ENCODE measurements around the gene SERHL2.
"Not testable (repeated sequence)": the region's sequence is repeated elsewhere in the genome, so short reads cannot be mapped to it uniquely, and the experiment has no call there.

Gene SERHL2

GRCh38 chr22:42577141-42577540 lies 23.4 kb downstream of the SERHL2 start:
- DNase-seq: not testable (repeated sequence)

DNA sequence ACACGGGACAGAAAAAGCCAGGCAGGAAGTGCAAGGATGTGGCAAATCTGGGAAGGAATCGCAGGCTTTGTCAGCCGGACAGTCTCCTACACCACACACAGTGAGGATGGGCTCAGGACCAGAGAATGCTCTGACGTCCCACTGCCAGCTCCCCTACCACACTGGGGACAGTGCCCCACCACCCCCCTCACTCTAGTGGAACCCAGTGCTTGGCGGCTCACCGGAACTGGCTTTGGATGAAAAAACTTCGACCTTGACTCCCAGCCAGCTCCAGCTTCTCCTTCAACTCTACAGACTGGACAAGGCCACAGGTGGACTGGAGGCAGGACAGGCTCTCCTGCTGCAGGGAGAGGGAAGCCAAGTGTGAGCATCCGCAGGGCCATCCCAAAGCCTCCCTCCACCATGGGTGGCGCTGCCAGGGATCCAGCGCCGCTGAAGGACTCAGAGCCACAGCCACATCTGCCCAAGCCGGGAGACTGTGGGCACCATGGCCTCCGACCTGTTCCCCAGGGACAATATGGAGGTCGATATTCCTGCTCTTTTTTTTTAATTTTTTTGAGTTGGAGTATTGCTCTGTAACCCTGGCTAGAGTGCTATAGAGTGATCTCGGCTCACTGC lies 24.0 kb downstream of the SERHL2 start:
- no peak for DNase-seq

- not testable (repeated sequence) for DNase-seq
Observed at GRCh38 chr22:42580040-42580439, 26.3 kb downstream of the SERHL2 start.

- not testable (repeated sequence) for DNase-seq
Observed at GRCh38 chr22:42581194-42581761, 27.5 kb downstream of the SERHL2 start.

- peak; percentile 87 for DNase-seq
Observed at GRCh38 chr22:42581762-42582716, 28.3 kb downstream of the SERHL2 start.

DNA sequence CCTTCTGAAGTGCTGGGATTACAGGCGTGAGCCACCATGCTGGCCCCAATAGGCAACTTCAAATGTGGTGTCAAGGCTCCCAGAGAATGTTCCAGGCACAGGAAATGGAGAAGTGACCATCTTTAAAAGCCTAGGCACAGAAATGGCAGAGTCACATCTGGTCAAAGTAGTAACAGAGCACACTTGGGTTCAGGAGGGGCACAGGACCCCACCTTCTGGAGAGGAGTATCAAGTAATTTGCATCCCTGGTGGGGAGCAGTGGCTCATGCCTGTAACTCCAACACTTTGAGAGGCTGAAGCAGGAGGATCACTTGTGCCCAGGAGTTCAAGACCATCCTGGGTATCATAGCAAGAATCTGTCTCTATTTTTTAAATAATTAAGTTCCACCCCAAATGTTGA lies 29.2 kb downstream of the SERHL2 start:
- no peak for DNase-seq

GRCh38 chr22:42584364-42584940 lies 30.7 kb downstream of the SERHL2 start:
- DNase-seq: no peak

DNA sequence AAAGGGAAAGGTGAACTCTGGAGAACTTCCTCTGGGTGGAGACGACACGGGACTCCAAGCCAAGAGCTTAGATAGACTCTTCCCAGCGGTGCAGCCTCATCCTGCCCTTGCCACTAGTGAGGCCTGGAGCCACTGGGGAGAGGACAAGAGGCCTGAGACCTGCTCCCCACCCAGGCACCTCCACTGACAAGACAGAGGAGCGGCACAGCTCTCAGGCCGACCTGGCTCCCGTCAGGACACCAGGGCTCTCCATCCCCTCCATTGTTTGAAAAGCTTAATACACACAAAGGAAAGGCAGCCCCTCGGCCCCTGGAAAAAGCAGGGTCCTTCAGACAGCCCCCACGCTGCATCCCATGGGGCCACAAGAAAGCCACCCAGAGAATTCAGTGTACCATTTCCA lies 31.3 kb downstream of the SERHL2 start:
- DNase-seq: no peak

DNA sequence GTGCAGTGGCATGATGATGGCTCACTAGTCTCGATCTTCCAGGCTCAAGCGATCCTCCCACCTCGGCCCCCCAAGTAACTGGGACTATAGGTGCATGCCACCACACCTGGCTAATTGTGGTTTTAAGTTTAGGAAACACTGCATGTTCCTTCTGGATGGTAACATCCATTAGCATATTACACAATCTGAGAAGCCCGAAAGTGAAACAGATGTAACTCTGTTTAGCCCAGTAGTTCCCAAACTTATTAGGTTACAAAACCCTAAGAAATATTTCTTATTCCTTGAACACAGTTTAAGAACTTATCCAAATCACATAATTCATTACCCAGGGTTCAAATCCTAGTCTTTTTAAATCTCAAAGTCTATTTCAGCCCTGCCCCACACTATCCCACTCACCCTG lies 32.6 kb downstream of the SERHL2 start:
- DNase-seq: no peak

- no peak for DNase-seq
Observed at GRCh38 chr22:42587588-42588175, 33.9 kb downstream of the SERHL2 start.

DNA sequence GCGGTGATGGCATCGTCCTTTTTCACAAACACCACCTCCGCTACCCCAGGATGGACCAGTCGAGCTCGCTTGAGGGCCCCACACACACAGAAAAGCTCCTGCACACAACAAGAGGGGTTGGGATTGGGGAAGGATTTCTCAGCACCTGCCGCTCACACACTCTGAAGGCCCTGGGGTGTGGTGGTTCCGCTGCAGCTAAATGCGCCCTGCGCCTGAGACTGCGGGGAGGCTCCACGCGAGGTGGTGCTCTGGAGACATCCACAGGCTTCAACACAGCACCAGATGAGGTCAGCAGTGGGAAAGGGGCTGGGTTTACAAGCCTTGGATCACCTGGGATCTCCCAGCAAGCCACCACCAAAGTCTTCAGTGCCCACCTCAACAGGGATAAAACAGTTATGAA lies 38.2 kb downstream of the SERHL2 start:
- no peak for DNase-seq

- DNase-seq: no peak
Observed at GRCh38 chr22:42595434-42595833, 41.7 kb downstream of the SERHL2 start.

DNA sequence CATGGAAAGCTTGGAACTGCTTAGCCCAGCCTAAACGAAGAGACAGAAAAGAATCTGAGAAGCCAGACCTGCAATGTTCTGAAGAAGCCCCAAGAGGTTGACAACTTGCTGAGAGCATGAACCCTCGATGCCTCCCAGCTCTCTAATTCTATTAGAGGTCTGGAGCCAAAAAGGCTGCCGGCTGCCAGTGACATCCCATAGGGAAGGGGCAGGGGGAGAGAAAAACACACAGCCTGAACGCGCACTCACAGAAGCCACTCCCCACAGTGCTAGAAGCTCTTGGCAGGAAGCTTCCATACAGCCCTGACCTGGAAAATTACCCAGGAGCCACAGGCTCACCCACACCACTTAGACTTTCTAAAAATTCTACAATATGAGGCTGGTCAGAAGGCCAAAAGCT lies 42.6 kb downstream of the SERHL2 start:
- no peak for DNase-seq

DNA sequence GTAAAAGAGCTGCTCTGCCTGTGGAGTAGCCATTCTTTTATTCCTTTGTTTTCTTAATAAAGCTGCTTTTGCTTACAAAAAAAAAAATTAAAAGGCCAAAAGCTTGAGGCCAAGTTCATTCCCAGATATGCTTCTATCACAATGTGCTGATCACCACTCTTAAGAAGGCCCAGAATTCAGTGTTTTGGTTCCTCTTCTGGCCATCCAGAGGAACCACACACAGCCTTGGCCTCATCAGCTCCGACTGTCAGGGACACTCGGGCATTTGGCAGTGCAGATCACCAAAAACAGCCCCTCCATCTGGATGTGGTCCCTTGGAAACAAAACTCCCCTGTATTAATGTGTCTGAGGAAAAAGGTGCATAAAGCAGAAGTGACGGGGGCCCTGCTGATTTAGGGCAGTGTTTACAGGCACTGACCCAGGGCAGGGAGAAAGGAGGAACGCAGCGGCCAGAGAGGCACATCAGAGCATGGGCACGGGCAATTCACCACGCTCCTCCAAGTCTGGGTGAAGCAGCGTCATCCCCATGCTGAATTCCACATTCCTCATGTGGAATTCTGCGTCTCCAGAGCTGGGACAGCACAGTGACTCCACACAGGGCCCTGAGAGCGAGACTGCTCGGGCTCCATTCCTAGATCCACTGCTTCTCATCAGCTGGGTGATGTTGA lies 43.2 kb downstream of the SERHL2 start:
- DNase-seq: no peak

GRCh38 chr22:42601879-42602465 lies 48.2 kb downstream of the SERHL2 start:
- DNase-seq: no peak

DNA sequence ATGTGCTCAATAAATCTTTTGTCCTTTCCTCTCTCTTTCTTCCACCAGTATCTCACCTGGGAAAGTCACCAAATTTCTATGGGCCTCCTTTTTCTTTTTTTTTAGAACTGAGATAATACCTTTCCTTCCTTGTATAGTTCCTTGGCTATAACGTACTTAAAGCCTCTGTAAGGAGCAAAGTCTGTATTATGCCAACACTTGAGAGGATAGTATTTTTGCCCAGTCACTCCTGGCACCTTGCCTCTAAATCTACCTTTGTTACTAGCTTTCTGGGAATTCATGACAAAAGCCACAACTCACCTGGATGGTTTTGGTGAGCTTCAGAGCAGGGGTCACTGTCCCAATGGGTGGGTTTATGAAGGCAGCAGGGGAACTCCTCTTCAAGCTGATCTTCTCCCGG lies 48.7 kb downstream of the SERHL2 start:
- DNase-seq: no peak

- DNase-seq: no peak
Observed at GRCh38 chr22:42603427-42603826, 49.7 kb downstream of the SERHL2 start.

GRCh38 chr22:42604403-42604802 lies 50.6 kb downstream of the SERHL2 start:
- DNase-seq: no peak

- DNase-seq: not testable (repeated sequence)
Observed at GRCh38 chr22:42607641-42608040, 53.9 kb downstream of the SERHL2 start.

GRCh38 chr22:42608136-42608822 lies 54.5 kb downstream of the SERHL2 start:
- DNase-seq: no peak

GRCh38 chr22:42608823-42609361 lies 55.1 kb downstream of the SERHL2 start:
- no peak for DNase-seq
